Endometrium (tissue), 2 donors: ENCODE results near the gene NKX6-2.
"Not testable (repeated sequence)": the region's sequence is repeated elsewhere in the genome, so short reads cannot be mapped to it uniquely, and the experiment has no call there.

ENCODE experiments used
- FAIRE-seq: peaks from 2 replicates; lab custom pipeline; 2012; peaks lifted over from hg19 to GRCh38; lab: Jason Lieb, UNC
- donor health status: control.
- donor health status: control.

The NKX6-2 gene

DNA sequence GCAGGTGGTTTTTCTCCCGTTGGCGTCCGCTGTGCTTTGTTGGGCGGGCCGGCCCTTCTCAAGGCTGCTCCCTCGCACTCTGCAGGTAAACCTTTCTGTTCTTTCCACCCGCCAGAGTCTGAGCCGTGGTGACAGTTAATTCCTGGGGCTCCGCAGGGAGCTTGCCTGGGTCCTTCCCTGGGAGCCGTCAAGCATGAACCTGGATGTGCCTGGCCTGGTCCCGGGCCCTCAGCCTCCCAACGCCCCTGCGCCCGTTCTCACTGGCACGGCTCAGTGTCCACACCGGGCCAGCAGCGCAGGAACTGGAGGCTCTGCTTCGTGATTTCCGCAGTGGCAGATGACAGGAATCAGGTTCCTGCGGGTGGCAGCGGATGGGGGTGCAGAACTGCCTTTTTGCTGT lies 10.9 kb upstream of the NKX6-2 start:
- no peak for FAIRE-seq

DNA sequence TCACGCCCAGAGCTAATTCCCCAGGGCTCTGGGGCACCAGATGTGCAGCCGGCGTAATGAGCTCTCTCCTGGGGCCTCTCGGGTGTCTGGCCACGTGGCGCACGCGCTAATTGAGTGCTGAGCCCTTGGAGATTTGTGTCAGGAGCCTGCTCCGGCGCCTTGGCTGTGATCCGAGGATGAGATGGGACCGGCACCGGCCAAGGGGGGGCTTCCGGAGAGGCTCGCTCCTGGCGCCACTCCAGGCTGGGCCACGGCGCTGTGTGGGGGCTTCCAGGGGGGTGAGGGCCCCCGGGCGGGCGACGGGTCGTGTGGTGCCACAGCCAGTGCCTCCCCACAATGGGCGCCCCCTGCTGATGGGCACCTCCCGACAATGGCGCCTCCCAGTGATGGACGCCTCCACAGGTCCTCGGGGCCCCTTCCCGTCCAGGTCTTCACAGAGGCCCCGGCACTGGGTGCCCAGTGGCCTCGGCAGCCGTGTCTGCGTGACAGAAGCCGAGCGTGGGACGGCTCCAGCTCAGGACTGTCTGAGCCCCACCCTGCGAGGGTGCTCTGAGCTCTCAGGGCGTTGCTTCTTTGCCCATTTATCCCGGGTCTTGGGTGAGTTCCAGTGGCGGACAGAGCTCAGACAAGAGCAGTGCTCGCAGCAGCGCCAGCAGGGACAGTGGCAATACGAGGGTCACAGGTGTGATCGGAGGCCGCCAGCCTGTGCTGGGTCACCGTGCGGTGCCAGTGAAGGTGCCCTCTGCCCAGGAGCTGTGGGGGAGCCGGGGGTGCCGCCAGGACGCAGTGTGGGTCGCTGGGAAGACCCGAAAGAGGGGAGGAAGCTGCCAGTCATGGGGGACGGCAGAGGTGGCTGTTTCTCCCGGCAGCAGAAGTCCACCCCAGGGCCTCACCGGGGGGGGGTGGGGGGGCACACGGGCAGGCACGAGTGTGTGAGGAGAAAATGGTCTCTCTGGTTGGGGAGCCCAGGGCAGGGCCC lies 8.2 kb upstream of the NKX6-2 start:
- no peak for FAIRE-seq

DNA sequence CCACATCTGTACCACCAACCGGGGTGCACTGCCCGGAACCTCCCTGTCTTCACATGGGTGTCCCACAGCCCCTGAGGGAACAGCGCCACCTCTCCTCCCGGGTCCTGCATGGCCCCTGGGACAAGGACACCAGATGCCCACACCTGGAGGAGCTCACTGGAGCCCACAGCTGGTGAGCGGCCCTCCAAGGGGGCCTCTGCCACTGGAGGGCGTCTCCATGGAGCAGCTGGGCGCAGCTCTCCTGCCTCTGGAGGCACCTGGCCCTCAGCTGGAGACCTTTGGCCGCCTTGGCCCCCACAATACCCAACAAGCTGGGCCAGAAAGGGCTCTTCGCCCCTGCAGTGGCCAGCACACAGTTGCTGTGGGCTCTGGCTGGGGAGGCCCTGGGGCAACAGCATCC lies 7.3 kb upstream of the NKX6-2 start:
- no peak for FAIRE-seq

DNA sequence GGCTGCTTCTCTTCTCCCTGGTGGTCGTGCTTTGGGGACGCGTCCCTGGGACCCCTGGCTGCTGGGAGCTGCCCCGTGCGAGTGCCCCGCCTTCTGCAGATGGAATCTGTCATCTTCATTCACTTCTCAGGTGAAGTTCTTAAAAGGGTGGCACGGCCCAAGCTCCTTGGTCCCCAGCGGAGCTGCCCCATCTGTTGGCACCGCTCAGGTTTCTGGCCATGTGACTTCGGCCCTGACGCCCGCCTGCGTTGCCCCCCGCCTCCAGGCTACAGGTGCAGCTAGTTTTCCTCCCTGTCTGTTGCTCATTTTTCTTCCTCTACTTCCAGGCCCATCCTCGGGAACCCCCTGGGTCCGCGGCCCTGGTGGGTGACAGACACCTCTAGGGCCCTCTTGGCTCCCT lies 6.8 kb upstream of the NKX6-2 start:
- no peak for FAIRE-seq

DNA sequence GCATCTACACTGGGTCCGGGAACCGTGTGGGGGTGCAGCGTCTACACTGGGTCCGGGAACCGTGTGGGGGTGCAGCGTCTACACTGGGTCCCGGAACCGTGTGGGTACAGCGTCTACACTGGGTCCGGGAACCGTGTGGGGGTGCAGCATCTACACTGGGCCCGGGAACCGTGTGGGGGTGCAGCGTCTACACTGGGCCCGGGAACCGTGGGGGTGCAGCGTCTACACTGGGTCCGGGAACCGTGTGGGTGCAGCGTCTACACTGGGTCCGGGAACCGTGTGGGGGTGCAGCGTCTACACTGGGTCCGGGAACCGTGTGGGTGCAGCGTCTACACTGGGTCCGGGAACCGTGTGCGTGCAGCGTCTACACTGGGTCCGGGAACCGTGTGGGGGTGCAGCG lies 6.2 kb upstream of the NKX6-2 start:
- not testable (repeated sequence) for FAIRE-seq

DNA sequence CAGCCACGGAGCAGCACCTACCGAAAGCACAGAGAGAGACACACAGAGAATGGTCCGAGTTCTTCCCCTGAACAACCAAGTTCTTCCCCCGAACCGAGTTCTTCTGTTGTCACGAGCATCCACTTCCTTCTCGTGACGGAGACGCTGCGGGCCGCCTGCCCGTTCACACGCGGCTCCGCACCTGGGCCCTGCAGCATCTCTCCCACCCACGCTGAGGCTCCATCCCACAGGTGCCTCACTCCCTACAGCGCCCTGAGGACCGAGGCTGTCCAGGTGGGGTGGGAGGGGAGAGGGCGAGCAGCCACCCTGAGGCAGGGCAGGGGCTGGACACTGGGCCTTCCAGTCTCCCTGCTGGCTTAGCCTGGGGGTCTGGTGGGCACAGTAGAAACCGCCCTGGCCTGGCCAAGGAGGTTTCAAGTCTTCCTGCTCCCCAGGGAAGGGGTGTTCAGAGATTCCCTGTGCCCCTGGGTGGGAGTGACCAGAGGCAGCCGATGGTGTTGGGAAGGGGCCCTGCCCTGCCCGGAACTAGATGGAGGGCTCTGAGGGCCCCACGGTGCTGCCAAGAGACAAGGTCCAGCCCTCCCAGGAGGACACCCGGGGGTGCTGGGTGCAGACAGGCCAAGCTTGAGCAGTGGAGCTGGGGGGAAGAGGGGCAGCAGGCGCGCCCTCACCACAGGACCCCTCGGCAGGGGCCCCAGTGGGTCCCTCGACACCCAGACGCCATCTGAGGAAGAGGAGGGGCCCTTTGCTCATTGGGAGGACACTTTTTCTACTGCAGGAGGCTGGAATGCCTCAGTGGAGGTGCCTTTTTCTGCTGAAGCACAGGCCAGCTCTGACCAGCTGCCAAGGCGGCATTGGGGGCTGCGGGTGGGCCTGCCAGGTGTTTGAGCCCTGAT lies 5.2 kb upstream of the NKX6-2 start:
- no peak for FAIRE-seq

DNA sequence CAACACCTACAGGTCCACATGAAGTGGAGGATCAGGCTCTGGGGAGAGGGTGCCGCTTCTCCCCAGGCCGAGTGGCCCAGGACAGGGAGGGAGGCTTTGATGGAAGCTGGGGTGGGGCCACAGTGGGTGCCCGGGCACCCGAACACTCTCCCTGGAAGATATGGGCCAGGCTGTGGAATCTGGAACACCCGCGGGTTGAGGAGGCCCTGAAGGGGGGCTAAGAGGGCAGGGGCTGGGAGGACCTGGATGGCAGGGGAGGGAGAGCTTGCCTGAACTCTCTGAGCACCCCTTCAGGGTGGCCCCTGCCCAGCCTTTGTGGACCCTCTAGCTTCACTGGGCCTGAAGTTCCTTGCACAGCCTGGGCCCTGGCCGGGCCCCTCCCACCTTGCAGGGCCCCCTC lies 4.5 kb upstream of the NKX6-2 start:
- FAIRE-seq: no peak

DNA sequence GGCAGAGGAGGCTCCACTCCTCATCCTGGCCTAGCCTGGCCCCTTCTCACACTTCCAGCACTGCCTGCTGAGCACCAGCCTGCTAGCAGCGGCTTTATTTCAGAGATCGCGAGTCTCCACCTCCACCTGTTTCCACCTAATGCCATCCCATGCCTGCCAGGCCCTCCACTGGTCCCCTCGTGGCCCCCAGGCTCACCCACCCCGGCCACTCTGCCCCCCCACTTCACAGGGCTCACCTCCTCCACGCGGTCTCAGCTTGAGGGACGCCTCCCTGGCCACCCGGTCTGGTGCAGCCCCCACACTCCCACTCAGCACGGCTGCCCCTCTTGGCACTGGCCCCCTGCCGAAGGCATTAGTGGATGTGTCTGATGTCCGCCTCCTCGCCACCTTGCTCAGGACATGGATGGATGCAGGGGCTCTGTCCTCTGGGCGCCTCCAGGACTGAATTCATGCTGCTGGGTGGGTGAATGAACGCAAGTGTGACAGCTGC lies 3.8 kb upstream of the NKX6-2 start:
- no peak for FAIRE-seq

DNA sequence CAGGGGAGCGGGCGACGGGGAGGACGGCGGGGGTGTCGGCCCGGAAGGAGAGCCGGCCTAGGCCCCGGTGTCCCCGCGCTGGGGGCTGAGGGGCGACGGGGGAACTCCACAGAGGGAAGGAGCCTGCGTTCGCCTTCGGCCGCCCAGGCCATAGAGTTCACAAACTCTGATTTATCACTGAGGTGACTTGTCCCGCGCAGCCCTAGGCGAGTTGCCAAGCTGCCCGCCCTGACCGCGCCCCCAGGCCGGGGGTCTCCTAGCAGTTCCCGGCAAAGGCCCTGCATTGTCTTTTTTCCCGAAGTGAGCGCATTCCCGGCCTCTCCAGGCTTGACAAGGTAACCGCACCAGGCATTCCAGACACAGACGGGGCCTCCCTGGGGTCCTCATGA lies 2.9 kb upstream of the NKX6-2 start:
- FAIRE-seq: no peak

DNA sequence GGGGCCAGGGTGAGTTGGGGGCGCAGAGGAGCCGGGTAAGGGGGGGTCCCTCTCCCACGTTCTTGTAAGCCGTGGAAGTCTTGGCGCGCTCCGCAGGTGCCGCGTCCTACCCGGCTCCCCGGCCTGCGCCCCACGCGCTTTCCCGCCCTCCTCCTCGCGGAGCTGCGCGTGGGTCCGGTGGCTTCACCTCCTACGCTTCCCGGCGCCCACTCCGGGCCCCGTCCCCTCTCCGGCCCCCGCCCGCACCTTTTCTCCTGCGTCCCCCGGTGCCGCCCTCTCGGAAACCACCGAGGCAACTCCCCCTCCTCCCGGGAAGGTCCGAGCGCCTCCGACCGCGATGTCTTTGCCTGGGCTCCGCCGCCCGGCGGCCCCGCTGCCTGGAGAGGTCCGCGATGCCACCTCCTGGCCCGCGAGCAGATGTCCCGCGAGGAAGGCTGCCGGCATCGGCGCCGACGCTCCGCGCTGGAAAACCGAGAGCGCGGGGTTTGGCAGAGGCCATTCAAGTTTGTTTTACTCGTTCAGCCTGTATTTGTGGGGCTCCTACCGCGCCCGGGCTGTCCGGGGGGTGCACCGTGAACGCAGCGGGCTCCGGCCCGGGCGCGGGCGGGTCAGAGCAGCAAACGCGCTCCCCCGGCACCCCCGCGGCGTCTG lies 2.4 kb upstream of the NKX6-2 start:
- no peak for FAIRE-seq

DNA sequence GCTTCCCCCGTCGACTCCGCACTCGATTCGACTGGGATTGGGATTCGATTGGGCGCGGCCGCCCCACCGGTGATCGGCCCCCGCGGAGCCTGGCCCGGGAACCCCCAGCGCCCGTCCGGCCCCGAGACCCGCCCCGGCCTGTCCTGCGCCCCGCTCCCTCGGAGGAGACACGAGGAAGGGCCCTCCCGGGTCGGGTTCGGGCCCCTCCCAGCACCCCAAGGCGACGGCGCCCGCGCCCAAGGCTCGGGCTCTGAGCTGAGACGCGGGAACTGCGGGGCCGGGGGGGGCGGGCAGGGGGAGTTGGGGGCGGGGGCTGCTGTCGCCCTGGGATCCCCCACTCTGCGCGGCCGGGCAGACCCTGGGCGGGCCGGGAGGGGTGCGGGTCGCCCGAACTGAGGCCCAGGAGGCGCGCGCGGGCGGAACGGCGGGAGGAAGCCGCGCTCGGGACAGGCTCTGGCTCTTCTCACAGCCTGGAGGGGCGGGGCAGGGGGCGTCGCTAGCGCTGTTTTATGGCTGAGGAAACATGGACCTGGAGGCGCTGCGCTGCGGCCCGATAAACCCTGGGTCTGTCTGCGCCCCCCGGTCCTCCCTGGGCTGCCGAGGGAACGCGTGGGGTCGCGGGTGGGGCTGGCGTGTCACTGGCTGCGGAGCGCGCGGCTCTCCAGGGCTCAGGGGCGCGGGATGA lies 1.7 kb upstream of the NKX6-2 start:
- no peak for FAIRE-seq

DNA sequence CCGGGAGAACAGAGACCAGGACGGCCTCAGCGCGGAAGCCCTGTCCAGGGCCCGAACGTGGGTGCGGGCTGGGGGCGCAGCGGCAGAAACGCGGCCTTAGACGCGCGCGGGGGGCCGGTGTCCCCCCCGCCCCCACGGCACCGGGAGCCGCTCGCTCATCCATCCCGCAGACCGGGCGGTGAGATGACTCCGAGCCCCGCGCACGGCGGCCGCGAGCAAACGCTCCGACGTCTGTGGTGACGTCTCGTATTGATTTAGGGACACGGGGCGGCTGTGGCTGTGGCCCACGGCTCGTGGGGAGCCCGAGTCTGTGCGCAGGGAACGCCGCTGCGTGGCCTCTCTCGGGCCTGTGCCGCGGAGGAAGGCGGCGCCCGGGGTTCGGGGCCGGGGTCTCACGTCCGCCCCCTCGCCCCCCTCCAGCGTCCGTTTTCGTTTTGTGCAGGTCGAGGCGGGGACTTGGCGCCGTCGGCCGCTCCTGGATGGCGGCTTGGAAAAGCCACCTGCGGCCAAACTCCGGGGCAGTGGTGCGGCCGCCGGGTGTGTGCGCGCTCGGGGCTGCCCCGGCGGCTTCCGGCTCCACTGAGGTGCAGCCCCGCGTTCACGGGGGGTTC lies 1.0 kb upstream of the NKX6-2 start:
- FAIRE-seq: no peak

DNA sequence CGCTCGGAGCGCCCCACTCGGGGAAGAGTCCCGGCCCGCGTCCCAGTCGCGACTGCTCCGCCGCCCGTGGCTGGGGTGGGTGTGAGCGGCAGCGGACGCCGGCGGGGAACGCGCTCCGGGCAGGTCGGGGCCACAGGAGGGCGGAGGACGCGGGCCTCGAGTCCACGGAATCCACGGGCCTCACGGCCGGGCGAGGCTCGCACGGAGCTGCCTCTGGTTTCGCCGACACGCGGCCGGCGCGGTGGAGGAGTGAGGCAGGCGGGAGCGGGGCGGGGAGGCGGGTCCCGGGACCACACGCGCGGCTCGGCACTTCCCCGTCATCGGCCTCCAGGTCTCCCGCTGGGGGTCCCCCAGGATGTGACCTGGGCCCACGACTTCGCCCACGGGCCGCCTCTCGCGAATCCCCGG lies 533 bp upstream of the NKX6-2 start:
- FAIRE-seq: no peak

DNA sequence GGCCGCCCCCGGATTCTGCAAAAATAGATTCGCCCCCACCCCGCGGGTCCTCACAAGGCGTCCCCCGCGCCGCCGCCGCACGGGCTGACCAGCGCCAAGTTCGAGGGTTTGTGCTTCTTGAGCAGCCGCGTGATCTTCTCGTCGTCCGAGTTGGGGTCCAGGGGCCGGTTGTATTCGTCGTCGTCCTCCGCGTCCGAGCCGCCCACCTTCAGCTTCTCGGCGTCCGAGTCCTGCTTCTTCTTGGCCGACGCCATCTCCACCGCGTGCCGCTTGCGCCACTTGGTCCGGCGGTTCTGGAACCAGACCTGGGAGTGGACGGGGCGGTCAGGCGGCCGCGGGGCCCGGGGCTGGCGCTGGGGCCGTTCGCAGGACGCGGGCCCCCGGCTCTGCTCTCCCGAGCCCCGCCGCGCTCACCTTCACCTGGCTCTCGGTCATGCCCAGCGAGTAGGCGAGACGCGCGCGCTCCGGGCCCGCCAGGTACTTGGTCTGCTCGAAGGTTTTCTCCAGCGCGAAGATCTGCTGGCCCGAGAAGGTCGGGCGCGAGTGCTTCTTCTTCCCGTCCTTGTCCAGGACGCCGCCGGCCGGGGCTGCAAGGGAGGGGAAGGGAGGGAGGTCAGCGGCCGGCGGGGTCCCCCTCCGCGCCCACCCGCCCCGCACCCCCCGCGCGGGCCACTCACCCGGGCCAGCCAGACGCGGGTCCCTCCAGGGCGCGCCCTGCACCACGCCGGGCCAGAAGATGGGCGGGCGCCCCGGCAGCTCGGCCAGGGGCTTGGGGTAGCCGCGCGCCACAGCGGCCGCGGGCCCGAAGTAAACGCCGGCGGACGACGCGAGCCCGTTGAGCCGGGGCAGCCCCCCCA lies 853 bp downstream of the NKX6-2 start:
- no peak for FAIRE-seq

DNA sequence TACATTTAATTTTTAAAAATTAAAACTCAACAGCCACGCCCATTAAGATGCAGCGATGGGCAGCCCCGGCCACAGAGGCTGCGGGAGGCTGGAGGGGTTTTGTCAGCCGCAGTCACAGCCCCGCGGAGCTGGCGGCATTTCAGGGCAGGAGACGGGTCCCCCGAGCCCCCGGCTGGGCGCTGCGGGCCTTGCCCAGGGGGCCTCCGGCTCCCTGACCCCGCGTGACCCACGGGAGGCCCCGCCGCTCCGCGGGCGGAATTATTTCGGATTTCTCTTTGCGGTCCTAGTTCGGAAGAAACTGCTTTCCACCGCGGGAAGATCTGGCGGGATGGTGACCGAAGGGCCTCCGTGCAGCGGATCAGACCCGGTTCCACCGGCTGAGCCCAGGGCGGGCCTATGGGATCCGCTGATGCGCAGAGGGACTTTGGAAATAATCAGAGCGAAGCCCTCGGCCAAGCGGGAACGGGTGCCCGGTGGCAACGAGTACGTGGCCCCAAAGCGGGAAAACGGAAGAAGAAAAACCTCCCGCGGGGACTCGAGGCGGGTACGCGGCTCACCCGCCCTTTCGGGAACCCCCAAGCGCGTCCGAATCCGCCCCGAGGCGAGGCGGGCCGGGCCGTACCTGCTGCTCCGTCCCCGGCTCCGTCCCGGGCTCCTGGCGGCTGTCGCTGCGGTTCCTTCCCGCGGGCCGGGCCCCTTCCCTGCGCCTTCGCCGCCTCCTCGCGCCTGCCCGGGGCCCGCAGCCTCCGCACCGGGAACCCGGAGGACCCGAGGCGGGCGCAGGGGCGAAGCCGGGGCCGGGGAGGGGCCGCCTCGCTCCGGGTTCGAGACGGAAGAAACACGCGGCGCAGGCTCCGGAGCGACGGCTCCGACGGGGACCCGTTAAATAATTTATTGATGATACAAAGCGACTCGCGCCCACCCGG lies 1.7 kb downstream of the NKX6-2 start:
- FAIRE-seq: no peak

DNA sequence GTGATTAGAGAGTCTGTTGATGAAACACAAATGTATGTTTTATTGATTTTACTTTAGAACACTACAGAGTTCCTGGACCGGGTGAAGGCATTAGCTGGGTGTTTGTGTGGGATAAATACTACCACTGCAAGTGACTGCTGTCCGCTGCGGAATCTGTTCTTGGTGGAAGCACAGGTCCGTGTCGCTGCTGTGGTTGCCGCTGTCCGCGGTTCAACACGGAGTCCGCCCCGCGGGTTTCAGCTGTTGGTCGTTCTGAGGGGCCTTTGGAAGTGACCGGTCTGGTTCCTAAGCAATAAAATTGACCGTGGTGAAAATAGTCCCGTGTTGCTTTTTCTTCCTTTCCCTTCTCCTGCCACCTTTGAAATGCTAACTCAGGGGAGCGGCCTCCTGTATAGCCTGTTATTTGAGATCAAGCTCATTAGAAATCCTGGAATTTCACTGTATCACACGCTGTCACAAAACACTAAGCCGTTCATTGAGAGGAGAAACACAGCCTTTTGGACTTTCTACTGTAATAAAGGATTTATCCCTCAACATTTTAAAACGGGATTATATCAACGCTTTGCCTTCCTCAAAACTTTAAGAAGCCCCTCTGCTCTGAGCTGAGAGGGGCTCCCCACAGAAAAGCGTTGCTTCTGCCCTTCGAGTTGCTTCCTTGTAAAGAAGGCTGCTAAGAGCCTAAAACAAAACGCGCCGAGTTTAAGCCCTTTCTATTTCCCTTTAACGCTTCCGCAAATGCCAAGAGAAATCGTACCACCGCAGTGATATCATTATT lies 2.6 kb downstream of the NKX6-2 start:
- FAIRE-seq: no peak

DNA sequence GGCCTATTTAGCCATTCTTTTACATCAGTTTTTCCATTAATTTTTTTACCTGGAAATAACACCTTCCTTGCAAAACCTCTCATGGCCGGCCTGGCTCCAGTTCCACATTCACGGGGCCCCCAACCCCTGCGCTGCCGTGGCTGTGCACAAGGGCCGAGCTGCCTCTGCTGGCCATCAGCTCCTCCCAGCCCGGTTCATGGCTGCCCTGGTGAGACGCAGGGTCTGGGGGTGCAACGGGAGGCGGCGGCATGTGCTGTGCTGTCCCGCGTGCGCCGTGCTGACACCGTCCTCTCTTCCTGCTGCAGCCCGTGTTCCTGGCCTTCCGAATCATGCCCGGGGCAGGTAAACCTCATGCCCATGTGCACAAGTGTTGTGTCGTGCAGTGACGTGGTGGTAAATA lies 4.4 kb downstream of the NKX6-2 start:
- no peak for FAIRE-seq

DNA sequence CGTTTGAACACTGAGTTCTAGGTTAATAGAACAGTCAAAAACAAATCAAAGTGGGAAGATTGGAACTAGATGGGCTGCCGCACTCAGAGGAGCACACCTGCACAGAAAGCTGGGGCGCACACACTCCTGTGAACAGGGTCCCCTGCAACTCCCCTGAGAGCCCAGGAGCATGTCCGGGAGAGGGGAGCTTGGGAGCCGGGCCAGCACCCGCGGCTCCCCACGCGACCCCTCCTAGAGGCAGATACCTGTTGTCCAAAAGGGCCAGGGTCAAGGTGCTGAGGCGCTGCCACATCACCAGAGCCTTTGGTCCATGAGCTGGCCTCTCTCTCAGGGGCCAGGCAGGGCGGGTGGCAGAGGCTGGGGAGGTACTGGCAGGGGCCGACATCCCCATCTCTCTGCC lies 5.6 kb downstream of the NKX6-2 start:
- no peak for FAIRE-seq
